ENCODE results near the gene PNMA1.
A peak's percentile ranks its signal among the peaks of the same experiment; 100 is the strongest.

The PNMA1 gene

GRCh38 chr14:73717266-73717665 is 3.1 kb upstream of the PNMA1 start:
- Histone ChIP-seq H3K79me1 (ENCODE audit: low read length) (peaks cover 7% of the 10 kb centered on the region), H3K23ac (ENCODE audit: low read length) (no peak overlapping the region), H3K4me3 (ENCODE audit: low read depth, low read length) (no peak overlapping the region), H2BK12ac (ENCODE audit: low read length) (no peak overlapping the region), H3K14ac (ENCODE audit: low read length) (no peak overlapping the region), H3K27ac (ENCODE audit: low read depth, low read length) (no peak overlapping the region), H3K27me3 (ENCODE audit: insufficient read depth, low read length) (no peaks in the 10 kb centered on the region), H3K79me2 (ENCODE audit: control insufficient read depth, insufficient read depth, low read length, poor library complexity) (peaks cover 7% of the 10 kb centered on the region), H3K4me1 (ENCODE audit: control insufficient read depth in 1 of 2, insufficient read depth in 2 of 2, low read length in 2 of 2) (peaks cover 11 to 19% of the 10 kb centered on the region in 2 experiments), H2BK5ac (ENCODE audit: low read depth, low read length, poor library complexity) (no peak overlapping the region), H2BK120ac (ENCODE audit: insufficient read depth, low read length, poor library complexity) (no peak overlapping the region), H3K9me3 (ENCODE audit: insufficient read depth, low read depth, low read length) (peaks cover 2% of the 10 kb centered on the region), H3K9ac (ENCODE audit: low read length) (no peak overlapping the region), H2AK5ac (ENCODE audit: low read length) (no peak overlapping the region), H2AFZ (ENCODE audit: insufficient read depth, low read length, poor library complexity) (no peak overlapping the region), H4K12ac (ENCODE audit: low read depth, low read length) (no peak overlapping the region), H3K18ac (ENCODE audit: low read length) (no peak overlapping the region), H3K4me2 (ENCODE audit: low read length) (no peak overlapping the region), H3K4ac (ENCODE audit: low read depth, low read length) (no peak overlapping the region), H4K8ac (ENCODE audit: low read depth, low read length) (no peak overlapping the region), H3K36me3 (ENCODE audit: control insufficient read depth in 1 of 2, insufficient read depth in 2 of 2, low read length in 2 of 2) (peaks cover 37 to 45% of the 10 kb centered on the region in 2 experiments), H4K91ac (ENCODE audit: low read depth, low read length) (no peak overlapping the region)
- WGBS (ENCODE audit: extremely low coverage, insufficient coverage, insufficient read length): no CpG with 5 or more reads among the region's 3 CpGs
- no peak for DNase-seq

GRCh38 chr14:73715707-73716106 is 1.5 kb upstream of the PNMA1 start:
- Histone ChIP-seq H3K4me1 (ENCODE audit: control insufficient read depth in 1 of 2, insufficient read depth in 2 of 2, low read length in 2 of 2) (peaks cover 12 to 21% of the 10 kb centered on the region in 2 experiments), H3K9me3 (ENCODE audit: insufficient read depth, low read depth, low read length) (peaks cover 2% of the 10 kb centered on the region), H3K9ac (ENCODE audit: low read length) (no peak overlapping the region), H3K36me3 (ENCODE audit: control insufficient read depth in 1 of 2, insufficient read depth in 2 of 2, low read length in 2 of 2) (peaks cover 29 to 34% of the 10 kb centered on the region in 2 experiments), H3K4me3 (ENCODE audit: low read depth, low read length) (no peak overlapping the region), H3K4ac (ENCODE audit: low read depth, low read length) (no peak overlapping the region), H2BK120ac (ENCODE audit: insufficient read depth, low read length, poor library complexity) (no peak overlapping the region), H3K79me1 (ENCODE audit: low read length) (peaks cover 7% of the 10 kb centered on the region), H2AFZ (ENCODE audit: insufficient read depth, low read length, poor library complexity) (no peak overlapping the region), H4K12ac (ENCODE audit: low read depth, low read length) (no peak overlapping the region), H2BK5ac (ENCODE audit: low read depth, low read length, poor library complexity) (no peak overlapping the region), H4K8ac (ENCODE audit: low read depth, low read length) (no peak overlapping the region), H3K27ac (ENCODE audit: low read depth, low read length) (no peak overlapping the region), H3K4me2 (ENCODE audit: low read length) (no peak overlapping the region), H3K27me3 (ENCODE audit: insufficient read depth, low read length) (no peaks in the 10 kb centered on the region), H3K14ac (ENCODE audit: low read length) (no peak overlapping the region), H2AK5ac (ENCODE audit: low read length) (no peak overlapping the region), H3K23ac (ENCODE audit: low read length) (no peak overlapping the region), H3K18ac (ENCODE audit: low read length) (no peak overlapping the region), H2BK12ac (ENCODE audit: low read length) (no peak overlapping the region), H3K79me2 (ENCODE audit: control insufficient read depth, insufficient read depth, low read length, poor library complexity) (peaks cover 7% of the 10 kb centered on the region), H4K91ac (ENCODE audit: low read depth, low read length) (no peak overlapping the region)
- WGBS (ENCODE audit: extremely low coverage, insufficient coverage, insufficient read length): no CpG with 5 or more reads among the region's 4 CpGs
- DNase-seq: no peak

- no peak overlapping the region for H3K27ac ChIP-seq (ENCODE audit: low read depth, low read length)
- no peak overlapping the region for H2BK5ac ChIP-seq (ENCODE audit: low read depth, low read length, poor library complexity)
- H3K4me2 ChIP-seq (ENCODE audit: low read length): peak overlapping the region; percentile 62
- peaks cover 7% of the 10 kb centered on the region for H3K79me2 ChIP-seq (ENCODE audit: control insufficient read depth, insufficient read depth, low read length, poor library complexity)
- H3K23ac ChIP-seq (ENCODE audit: low read length): no peak overlapping the region
- H3K4me3 ChIP-seq (ENCODE audit: low read depth, low read length): no peak overlapping the region
- H3K4ac ChIP-seq (ENCODE audit: low read depth, low read length): no peak overlapping the region
- H2AFZ ChIP-seq (ENCODE audit: insufficient read depth, low read length, poor library complexity): no peak overlapping the region
- H3K9ac ChIP-seq (ENCODE audit: low read length): no peak overlapping the region
- H3K27me3 ChIP-seq (ENCODE audit: insufficient read depth, low read length): no peaks in the 10 kb centered on the region
- H3K79me1 ChIP-seq (ENCODE audit: low read length): peaks cover 7% of the 10 kb centered on the region
- peaks cover 12 to 21% of the 10 kb centered on the region in 2 experiments for H3K4me1 ChIP-seq (ENCODE audit: control insufficient read depth in 1 of 2, insufficient read depth in 2 of 2, low read length in 2 of 2)
- H2AK5ac ChIP-seq (ENCODE audit: low read length): no peak overlapping the region
- H4K91ac ChIP-seq (ENCODE audit: low read depth, low read length): no peak overlapping the region
- no peak overlapping the region for H2BK12ac ChIP-seq (ENCODE audit: low read length)
- no peak overlapping the region for H4K12ac ChIP-seq (ENCODE audit: low read depth, low read length)
- no peak overlapping the region for H4K8ac ChIP-seq (ENCODE audit: low read depth, low read length)
- H3K18ac ChIP-seq (ENCODE audit: low read length): no peak overlapping the region
- no peaks in the 10 kb centered on the region for H3K9me3 ChIP-seq (ENCODE audit: insufficient read depth, low read depth, low read length)
- no peak for DNase-seq
- H2BK120ac ChIP-seq (ENCODE audit: insufficient read depth, low read length, poor library complexity): no peak overlapping the region
- no peak overlapping the region for H3K14ac ChIP-seq (ENCODE audit: low read length)
- H3K36me3 ChIP-seq (ENCODE audit: control insufficient read depth in 1 of 2, insufficient read depth in 2 of 2, low read length in 2 of 2): peaks cover 24 to 27% of the 10 kb centered on the region in 2 experiments
- no CpG with 5 or more reads among the region's 7 CpGs for WGBS (ENCODE audit: extremely low coverage, insufficient coverage, insufficient read length)
Measured at GRCh38 chr14:73714656-73715081, 485 bp upstream of the PNMA1 start.

- Histone ChIP-seq H3K4me2 (ENCODE audit: low read length) (peak overlapping the region; percentile 62), H3K79me2 (ENCODE audit: control insufficient read depth, insufficient read depth, low read length, poor library complexity) (peaks cover 7% of the 10 kb centered on the region), H2BK120ac (ENCODE audit: insufficient read depth, low read length, poor library complexity) (peak overlapping the region; percentile 3), H4K8ac (ENCODE audit: low read depth, low read length) (peak overlapping the region; percentile 39), H2AFZ (ENCODE audit: insufficient read depth, low read length, poor library complexity) (peak overlapping the region; percentile 71), H3K36me3 (ENCODE audit: control insufficient read depth in 1 of 2, insufficient read depth in 2 of 2, low read length in 2 of 2) (peaks cover 11 to 15% of the 10 kb centered on the region in 2 experiments), H3K27ac (ENCODE audit: low read depth, low read length) (no peak overlapping the region), H2BK12ac (ENCODE audit: low read length) (no peak overlapping the region), H4K91ac (ENCODE audit: low read depth, low read length) (no peak overlapping the region), H3K27me3 (ENCODE audit: insufficient read depth, low read length) (no peaks in the 10 kb centered on the region), H3K4me1 (ENCODE audit: control insufficient read depth in 1 of 2, insufficient read depth in 2 of 2, low read length in 2 of 2) (peaks cover 12 to 21% of the 10 kb centered on the region in 2 experiments), H2BK5ac (ENCODE audit: low read depth, low read length, poor library complexity) (no peak overlapping the region), H3K9ac (ENCODE audit: low read length) (peak overlapping the region; percentile 2), H3K18ac (ENCODE audit: low read length) (peak overlapping the region; percentile 63), H3K4ac (ENCODE audit: low read depth, low read length) (peak overlapping the region; percentile 7), H3K79me1 (ENCODE audit: low read length) (peaks cover 7% of the 10 kb centered on the region), H2AK5ac (ENCODE audit: low read length) (no peak overlapping the region), H3K9me3 (ENCODE audit: insufficient read depth, low read depth, low read length) (no peaks in the 10 kb centered on the region), H3K4me3 (ENCODE audit: low read depth, low read length) (peak overlapping the region; percentile 82), H3K14ac (ENCODE audit: low read length) (peak overlapping the region; percentile 25), H3K23ac (ENCODE audit: low read length) (no peak overlapping the region), H4K12ac (ENCODE audit: low read depth, low read length) (peak overlapping the region; percentile 1)
- WGBS (ENCODE audit: extremely low coverage, insufficient coverage, insufficient read length): no CpG with 5 or more reads among the region's 21 CpGs
- DNase-seq: no peak
Measured at GRCh38 chr14:73713206-73713802, 880 bp downstream of the PNMA1 start.
